Posterior vena cava (tissue), 2 donors: ENCODE data around the gene RRP12. TPM values are rescaled to one million over a fixed set of nuclear protein-coding genes. Genes with fewer than 3 reads are reported as not detected.
"Not testable (repeated sequence)": the region's sequence is repeated elsewhere in the genome, so short reads cannot be mapped to it uniquely, and the experiment has no call there.

Source experiments
- DNase-seq: peaks from one replicate; pipeline ENCODE4 v3.0.0-alpha.2; 2020; ENCODE audit warnings: low spot score
- intact Hi-C, 2 donors: fragments of 100-400 bp; cut with DNase I; formaldehyde crosslinking; loops; one replicate each; pipeline versions ENCODE4 v1.14.1 to v1.14.2; 2022 to 2023
- total RNA-seq, 2 donors: library from RNA; stranded (reverse); fragmentation: NEBNext Ultra II Directional; extraction: Animal tissue kit (Norgen Biotek cat#: 25700); gene quantifications; one replicate each; pipeline ENCODE4 v1.2.1, GENCODE V29; 2021
- donor health status: DM: yes; HTN: yes; CAD: no.
- donor health status: DM: yes; HTN: yes; CAD: no.

The RRP12 gene
- total RNA-seq, 2 donors from 2014 or later, result 16.7 to 25.9 TPM

DNA sequence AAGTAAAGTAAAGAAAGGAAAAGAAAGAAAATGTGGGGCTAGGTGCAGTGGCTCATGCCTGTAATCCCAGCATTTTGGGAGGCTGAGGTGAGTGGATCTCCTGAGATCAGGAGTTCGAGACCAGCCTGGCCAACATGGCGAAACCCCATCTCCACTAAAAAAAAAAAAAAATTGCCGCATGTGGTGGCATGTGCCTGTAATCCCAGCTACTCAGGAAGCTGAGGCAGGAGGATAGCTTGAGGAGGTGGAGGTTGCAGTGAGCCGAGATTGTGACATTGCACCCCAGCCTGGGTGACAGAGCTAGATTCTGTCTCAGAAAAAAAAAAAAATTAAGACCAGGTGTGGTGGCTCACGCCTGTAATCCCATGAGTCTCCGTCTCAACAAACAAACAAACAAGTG lies 57.5 kb downstream of the RRP12 start:
- DNase-seq, intact Hi-C loops: not testable (repeated sequence)

DNA sequence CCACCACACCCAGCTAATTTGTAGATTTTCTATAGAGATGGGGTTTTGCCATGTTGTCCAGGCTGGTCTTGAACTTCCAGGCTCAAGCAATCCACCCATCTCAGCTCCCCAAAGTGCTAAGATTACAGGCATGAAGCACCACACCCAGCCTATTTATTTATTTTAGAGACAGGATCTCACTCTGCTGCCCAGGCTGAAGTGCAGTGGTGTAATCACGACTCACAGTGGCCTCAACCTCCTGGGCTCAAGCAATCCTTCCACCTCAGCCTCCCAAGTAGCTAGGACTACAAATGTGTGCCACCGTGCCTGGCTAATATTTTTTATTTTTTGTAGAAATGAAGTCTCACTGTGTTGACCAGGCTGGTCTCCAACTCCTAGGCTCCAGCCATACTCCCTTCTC lies 59.7 kb downstream of the RRP12 start:
- no peak for DNase-seq
- intact Hi-C loops, result no loop called here

DNA sequence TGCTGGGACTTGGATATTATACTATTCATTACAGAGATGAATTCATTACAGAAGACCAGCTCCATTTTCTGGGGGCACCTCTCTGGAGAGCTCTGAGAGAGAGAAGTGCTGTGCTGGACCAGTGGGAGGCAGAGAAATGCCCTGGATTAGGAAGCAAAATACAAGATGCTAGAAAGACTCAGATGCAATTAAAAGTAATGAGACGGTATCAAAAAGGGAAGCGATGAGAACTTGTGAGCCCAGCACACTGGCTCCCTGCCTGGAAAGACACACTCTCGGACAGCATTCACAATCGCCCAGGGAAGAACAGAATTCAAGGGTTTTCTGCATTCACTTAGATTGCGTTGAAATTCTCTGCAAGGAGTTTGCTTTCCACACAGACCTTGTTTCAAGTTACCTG lies 63.1 kb downstream of the RRP12 start:
- intact Hi-C loops, result no loop called here

DNA sequence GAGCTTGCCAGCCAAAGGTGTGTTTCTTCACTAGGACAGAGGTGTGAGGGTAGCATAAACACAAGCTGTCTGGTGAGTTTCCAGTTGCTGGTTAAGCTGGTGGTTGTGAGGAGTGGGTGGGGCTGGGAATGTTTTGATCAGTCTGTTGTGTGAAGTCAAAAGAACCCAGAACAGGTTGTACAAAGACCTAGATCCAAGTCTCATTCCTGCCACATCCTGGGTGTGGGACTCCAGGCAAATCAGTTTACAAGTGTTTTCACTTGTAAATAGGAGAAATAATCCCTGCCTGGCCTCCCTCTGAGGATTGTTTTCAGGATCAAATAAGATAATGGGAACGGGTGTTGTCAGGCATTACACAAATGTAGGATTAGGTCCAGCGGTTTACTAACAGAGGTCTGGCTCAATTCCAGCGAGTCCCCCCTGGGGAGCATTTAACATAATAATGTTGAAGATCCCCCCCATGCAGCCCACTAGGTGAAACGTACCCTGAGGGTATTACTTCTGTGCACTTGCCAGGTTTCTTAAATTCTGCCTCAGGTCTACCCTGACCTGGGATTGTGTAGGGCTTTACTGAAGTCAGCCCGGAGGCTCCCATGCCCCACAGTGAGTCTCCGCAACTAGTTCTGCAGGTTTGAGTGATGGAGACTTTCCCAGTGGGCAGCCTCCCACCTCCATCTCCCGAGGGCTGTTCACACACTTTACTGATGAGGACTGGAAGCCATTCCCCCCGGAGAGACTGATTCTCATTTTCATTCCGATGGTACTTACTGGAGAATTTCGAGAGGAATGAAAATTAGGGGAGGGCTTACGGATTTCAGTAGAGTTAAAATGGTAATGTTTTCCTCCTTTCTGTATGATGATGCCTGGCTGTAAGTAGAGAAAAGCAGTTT lies 64.0 kb downstream of the RRP12 start:
- intact Hi-C loops, result no loop called here
- DNase-seq, result peak; percentile 56

More for the DNA sequence above, 63.1 kb downstream of the RRP12 start:
- DNase-seq, result peak; percentile 35

DNA sequence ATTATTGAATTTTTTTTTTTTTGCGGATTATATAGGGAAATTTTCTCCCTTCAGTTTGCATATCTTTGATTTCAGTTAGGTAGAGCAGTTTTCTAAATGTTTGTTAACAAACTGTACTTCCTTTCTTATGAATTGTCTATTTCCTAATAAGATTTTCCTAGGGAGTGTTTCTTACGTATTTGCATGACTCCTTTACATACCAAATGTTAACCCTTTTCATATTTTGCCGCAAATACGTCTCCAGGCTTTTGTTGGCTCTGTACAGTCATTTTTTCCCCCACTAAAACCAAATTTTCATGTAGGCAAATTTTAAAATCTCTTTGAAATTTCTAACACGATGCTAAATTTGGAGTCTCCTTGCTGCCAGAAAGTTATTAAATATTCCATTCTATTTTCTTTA lies 64.7 kb downstream of the RRP12 start:
- intact Hi-C loops, result no loop called here
- DNase-seq, result no peak

DNA sequence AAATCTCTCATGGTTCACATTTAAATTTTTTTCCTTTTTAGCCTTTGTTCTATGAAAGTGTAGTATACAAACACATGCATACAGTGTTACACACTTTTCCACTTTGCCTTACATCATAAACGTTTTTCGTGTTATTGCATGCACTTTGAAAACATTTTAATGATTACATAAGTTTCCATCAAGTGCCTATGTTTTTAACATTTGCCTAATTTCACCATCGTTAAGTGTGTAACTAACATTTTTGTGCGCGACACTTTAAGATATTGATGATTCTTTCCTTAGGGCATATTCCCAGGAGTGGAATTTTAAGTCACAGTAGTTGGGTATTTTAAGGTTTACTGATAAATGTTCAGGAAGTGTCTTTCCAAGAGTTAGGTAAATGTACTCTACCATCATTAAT lies 65.1 kb downstream of the RRP12 start:
- intact Hi-C loops, result no loop called here
- no peak for DNase-seq

DNA sequence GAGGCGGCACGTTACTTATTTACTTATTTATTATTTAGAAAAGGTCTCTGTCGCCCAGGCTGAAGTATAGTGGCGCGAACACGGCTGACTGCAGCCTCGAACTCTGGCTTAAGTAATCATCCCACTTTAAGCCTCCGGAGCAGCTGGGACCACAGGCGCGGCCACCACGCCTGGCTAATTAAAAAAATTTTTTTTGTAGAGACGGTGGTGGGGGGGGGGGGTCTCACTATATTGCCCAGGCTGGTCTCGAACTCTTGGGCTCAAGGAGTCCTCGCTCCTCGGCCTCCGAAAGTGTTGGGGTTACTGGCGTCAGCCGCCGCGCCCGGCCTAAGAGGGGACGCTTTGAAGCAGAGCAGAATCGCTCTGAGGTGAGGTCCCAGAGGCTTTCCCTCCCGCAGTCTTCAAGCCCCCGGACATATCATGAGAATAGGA lies 65.9 kb downstream of the RRP12 start:
- DNase-seq, result peak; percentile 76
- intact Hi-C loops, result loop anchor here in 1 of 2 donors (1.0 kb wide), 1 partner anchor 19 kb away; no protein-coding TSS in a partner anchor

DNA sequence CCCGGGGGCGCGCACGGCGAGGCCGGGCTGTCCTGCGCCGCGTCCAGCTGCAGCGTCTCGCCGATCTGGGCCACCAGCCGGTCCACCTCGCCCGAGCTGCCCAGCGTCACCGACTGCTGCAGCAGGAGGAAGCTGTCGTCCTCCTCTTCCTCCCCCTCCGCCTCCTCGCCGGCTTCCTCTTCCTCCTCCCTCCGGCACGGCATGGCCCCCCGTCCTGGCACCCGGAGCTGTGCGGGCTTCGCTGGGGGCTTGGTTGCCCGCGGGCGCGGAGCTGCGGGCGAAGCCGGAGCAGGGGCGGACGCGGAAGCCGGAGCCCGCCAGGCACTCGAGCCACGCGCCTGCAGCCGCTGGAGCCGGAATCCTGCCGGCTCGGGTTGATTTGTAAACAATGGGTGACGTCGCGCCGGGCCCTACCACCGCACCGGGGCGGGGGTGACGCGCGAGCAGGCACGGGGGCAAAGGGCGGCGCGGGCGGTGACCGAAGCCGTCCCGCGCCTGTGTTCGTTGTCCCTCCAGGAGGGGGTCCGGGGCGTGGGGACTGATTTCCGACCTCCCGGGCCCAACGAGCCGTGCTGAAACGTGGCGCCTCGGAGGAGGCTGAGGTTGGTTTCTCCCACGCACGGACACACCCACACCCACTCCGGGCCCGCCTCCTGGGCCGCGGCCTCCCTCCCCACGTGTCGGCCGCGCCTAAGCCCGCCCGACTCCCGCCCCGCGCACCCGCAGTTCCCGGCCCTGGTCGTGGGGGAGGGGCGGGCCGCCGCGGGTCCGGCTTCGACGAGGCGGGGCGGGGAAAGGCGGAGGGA lies 66.6 kb downstream of the RRP12 start, which contains the start of gene FRAT2:
Gene FRAT2 (minus strand): TSS at position 360 of the 806 bp plus-strand sequence. CDS start 157 bp downstream, at position 203.
- intact Hi-C loops, result loop anchor here in 1 of 2 donors (1.0 kb wide), 1 partner anchor 20 kb away; no protein-coding TSS in a partner anchor
- DNase-seq, result peak; percentile 97

DNA sequence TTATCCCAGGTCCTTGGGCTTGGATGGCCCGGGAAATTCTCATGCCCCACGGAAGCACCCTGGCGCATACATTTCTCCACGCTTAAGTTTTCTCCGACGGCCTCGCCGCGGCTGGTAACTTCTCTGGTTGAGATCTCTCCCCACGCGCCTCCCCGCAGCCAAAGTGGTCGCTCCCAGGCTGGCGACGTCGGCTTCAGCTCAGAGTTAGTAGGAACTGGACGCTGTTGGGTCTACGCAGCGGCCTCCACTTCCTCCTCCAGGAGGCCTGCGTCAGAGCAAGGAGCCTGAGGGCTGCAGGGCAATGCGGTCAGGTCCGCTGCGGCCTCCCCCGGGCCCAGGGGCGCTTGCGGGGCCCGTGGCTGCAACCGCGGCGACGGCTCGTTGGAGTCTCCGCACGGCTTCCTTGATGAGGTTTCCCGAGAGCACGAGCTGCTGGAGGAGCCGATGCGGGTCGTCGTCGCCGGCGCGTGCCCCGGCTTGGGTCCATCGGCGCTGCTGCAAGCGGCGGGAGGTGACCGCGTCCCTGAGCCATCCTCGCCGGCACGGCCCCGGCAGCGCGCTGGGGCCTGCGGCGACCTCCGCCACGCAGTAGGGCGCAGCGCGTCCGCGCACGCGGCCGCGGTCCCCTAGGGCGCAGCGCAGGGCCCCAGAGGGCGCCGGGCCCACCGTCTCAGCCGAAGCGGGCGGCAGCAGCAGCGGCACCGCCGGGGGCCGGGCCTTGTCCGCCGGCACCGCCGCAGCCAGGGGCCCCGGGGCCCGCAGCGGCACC lies 67.4 kb downstream of the RRP12 start:
- intact Hi-C loops, result no loop called here
- DNase-seq, result peak; percentile 91

DNA sequence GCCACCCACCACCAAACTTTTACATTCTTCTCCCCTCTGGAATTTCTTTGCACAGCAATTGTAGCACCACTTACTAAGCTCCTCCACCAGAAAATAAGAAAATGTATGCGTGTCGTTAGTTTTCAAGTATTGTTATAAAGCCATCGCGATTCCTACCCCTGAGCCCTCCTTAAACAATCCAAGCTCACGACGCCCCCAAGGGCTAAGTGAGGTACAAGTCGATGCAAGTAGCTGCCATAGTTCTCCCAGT lies 67.9 kb downstream of the RRP12 start:
- DNase-seq, result no peak
- intact Hi-C loops, result no loop called here

DNA sequence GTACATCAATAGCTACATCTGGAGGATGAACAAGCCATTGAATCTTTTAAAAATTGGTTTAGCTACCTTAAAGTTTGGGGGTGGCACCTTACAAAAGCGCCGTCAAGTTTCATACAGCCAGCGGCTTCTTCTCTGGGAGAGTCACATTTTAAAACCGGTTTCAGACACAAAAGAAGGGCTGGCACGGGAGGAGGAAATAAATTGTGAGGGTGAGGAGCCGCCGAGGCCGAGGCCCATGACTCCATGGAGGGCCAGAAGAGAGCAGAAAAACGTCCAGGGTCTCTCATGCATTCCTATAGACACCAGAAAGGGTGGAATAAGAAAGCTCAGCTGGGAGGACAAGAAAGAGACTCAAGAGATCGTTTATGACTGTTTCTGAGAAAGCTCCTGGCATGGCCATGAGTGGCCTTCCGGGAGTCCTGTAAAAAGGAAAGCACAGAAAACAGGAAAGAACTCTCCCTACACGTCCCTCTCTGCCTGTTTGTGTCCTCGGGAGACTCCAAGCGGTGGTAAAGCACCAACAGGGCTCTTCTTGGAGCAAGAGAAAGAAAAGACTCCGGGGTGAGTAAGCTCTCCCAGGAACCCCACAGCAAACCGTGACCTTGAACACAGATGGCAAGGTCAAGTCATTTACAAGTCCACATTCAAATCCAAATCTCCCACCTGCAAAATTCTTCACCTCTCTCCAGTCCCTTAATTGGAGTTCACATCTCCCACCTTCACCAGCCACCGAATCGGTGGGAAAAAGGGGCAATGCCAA lies 68.4 kb downstream of the RRP12 start:
- DNase-seq, result peak; percentile 75
- intact Hi-C loops, result no loop called here

DNA sequence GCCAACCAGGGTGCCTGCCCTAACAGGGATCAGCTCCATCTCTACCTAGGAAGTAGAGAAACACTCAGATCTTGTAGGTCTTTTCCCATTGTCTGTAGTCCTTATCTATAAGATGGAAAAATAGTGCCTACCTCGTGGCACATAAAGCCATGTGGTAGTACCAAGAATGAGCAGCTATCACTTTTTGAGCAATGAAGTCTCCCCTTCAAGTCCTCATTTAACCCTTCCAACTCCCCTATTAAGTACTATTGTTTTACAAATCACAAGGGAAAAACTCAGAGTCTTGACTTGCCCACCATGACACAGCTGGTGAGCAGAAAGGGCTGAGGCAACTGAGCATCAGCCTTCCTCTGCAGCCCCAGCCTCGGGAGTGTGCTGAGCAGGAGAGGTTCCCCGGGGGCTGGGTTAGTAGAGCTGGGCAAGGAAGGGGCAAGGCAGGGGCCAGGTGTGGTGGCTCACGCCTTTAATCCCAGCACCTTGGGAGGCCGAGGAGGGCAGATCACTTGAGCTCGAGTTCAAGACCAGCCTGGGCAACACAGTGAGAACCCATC lies 69.9 kb downstream of the RRP12 start:
- DNase-seq, result peak; percentile 49
- intact Hi-C loops, result no loop called here

DNA sequence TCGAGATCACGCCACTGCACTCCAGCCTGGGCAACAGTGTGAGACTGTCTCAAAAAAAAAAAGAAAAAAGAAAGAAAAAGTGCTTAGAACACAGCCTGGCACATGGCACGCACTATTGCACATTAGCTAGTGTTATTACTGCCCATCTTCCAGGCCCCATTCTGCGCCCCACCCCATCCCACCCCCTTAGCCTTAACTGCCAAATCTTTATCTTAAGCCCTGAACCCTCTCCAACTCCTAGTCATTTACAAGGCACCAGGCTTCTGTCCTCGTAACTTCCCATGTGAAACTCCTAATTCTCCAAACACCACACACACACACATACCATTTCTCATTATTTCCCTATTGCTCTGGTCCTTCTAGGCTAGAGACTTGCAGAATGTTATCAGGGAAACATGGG lies 71.4 kb downstream of the RRP12 start:
- intact Hi-C loops, result no loop called here
- no peak for DNase-seq

DNA sequence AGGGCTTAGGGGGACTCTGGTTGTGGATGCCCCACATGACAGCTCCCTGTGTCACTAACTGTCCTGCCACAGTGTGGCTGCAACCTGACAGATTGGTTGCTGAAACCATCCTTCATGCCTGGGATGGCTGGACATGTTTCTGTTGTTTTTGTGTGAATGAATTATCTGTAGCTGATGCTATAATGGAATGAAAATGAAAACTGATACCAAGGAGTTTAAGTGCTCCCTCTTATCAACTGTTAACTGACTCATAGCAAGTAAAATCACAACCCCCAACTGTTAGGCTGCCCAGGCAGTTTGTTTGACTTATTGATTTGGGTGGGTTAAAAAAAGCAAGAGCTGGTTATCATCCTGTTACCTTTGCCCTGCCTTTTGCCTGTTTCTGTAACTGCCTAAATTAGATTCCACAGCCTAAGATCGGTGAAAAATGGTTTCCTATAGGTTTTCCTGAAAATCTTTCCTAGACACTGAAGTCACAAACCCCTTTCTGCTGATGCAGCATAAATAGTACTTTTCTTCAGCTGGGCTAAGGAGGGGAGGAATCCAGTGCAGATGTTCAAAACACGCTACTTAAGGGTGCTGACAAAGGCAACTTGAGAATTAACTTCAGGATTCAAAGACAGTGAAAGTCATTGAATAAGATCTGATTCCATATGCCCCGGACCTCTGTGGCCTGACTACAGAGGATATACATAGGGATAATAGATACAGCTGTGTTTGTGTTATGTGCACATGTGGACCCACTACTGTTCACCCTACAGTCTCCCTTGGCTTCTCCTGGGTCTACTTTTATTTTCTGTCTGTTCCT lies 72.3 kb downstream of the RRP12 start:
- DNase-seq, result no peak
- intact Hi-C loops, result no loop called here

DNA sequence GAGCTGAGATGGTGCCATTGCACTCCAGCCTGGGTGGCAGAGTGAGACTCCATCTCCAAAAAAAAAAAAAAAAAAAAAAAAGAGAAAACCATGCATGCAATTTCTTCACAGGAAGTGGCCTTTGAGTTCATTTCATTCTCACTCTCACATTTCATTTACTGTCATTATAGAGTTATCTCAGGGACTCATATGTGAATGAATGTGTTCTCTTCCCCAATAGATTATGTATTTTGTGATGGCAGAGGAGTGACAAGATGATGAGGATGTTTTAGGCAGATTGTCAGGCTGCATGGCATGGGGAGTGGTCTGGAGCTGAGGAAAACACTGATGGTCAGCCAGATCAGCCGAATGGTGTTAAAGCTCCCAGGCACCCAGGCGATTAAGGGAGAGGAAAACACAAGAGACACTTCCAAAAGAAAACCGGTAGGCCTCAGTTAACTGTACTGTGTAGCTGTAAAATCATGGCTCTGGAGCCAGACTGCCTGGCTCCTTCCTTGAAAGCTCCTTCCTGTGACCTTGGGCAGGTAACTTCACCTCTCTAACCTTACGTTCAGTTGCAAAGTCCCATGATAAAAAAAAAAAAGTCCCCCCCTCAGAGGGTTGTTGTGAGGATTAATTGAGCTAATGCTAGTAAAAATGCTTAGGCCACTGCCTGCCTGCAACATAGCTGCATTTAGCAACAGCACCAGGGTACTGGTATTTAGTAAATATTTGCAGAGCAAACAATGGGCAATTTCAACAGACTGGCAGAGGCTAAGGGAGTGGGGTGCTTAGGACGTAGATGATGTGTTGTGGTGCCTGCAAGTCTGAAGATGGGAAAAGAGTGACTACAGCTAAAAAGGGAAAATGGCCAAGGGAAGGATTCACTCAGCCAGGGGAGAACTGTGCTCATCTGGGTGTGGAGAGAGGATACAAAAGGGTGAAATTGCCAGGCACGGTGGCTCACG lies 73.5 kb downstream of the RRP12 start:
- intact Hi-C loops, result no loop called here
- peak; percentile 3 for DNase-seq

DNA sequence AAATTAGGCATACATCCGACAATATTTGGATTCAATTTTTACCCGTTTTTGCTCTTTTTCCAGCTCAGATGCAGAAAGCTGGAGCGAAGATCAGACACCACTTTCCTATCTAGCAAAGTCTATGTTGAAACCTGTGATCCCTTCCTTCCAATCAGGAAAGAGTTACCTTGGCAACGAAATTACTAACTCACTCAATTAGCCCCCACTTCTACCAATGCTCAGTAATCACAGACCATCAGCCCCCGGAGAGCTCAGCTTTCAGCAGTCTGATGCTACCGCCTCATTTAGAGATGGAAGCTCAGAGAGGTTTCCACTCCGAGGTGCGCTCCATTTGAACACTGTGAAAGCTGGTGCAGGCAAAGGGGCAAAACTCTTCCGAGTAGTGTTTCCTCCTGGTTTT lies 75.4 kb downstream of the RRP12 start:
- peak; percentile 25 for DNase-seq
- intact Hi-C loops, result no loop called here

DNA sequence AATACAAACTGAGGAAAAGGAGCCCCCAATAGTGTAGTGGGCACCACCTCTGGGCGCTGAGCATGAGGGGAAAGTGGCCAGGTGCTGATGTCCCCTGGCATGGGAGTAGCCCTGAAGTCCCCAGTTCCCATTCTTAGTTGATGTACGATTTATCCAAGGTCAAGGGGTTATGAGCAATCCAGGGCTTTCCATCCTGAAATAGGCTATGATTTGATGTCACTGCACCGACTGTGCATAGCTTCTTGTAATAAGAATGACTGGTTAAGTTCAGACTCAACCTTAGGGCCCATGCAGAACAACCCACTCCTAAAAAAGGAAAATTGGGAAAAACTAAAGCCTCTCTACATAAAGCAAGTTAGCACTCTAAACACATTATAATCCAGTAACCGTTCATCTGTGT lies 77.6 kb downstream of the RRP12 start:
- DNase-seq, result no peak
- intact Hi-C loops, result no loop called here
